WI38 (cell line): ENCODE results near the gene HMCN1.

Experiments
- H3K4me3 ChIP-seq: 2 replicates; pipeline ENCODE4 v1.5.1; 2011; ENCODE audit warnings: low read depth, mild to moderate bottlenecking, control low read depth, low read length
- TF ChIP-seq, protein P1 (sequence below): IDR thresholded peaks from 2 replicates; pipeline ENCODE4 v1.5.1; 2012; ENCODE audit warnings: low read depth, mild to moderate bottlenecking, control low read depth, low read length

Gene HMCN1

GRCh38 chr1:185957441-185958363, 223.5 kb downstream of the HMCN1 start:
- no peak overlapping the region for H3K4me3 ChIP-seq
- TF ChIP-seq, protein P1, sequence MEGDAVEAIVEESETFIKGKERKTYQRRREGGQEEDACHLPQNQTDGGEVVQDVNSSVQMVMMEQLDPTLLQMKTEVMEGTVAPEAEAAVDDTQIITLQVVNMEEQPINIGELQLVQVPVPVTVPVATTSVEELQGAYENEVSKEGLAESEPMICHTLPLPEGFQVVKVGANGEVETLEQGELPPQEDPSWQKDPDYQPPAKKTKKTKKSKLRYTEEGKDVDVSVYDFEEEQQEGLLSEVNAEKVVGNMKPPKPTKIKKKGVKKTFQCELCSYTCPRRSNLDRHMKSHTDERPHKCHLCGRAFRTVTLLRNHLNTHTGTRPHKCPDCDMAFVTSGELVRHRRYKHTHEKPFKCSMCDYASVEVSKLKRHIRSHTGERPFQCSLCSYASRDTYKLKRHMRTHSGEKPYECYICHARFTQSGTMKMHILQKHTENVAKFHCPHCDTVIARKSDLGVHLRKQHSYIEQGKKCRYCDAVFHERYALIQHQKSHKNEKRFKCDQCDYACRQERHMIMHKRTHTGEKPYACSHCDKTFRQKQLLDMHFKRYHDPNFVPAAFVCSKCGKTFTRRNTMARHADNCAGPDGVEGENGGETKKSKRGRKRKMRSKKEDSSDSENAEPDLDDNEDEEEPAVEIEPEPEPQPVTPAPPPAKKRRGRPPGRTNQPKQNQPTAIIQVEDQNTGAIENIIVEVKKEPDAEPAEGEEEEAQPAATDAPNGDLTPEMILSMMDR, result no peak

DNA sequence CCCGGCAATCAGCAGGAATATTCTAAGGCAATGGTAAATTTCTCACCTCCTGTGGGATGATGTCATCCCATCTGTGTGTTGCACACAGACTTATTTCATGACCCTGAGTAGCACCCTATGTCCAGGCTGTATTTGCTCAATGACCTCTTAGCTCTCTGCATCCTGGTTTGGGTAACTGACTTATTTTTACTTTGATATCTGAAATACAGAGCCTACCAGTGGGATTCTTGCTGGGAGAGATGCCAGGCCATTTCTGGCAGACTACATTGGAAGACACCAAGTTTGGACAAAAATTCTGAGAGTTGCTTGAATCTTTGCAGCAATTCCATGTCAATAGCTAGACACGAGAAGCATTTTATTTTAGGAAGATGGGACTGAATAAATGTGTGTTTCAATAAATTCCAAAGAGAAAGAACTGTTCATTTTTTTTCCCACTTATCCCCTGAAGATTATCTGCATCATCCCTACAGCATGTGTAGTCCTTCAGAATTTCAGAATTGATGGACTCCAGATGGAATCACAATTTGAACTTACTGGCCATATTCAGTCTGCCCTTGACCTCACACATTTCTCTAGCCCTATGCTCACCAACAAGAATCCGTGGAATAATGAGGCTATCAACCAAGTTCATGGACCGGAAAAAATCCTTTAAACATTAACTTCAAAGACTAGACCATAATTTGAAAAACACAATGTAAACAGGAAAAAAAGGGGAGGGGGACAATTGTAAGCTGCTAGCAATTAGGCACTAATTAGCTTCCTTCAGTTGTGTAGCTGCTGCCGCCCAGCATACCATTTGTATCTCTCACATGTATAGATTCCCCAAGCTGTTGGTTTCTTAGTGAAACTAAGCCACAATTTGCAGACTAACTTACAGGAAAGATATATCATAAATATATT, 226.5 kb downstream of the HMCN1 start:
- TF ChIP-seq, protein P1, result no peak
- H3K4me3 ChIP-seq, result no peak overlapping the region

DNA sequence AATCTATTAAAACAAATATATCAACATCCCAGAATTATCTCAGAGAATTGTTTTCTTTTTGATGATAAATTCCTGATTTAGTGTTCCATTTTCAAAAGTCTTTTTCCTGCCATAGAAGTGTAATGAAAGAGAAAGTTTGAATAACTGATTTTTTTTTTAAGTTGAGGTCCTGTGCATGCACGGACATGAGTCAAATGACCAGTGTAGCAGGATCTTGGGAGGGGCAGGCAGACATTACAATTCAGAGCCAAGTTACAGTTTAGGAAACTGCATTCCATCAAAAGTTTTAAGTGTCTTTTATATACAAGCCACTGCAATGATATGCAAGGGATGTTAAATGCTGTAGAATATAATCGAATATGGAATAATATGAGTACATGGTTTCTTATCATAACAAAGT, 227.5 kb downstream of the HMCN1 start:
- no peak overlapping the region for H3K4me3 ChIP-seq
- TF ChIP-seq, protein P1, result no peak

GRCh38 chr1:185964946-185965345, 230.8 kb downstream of the HMCN1 start:
- H3K4me3 ChIP-seq, result no peak overlapping the region
- TF ChIP-seq, protein P1, result no peak

GRCh38 chr1:185965870-185966269, 231.7 kb downstream of the HMCN1 start:
- H3K4me3 ChIP-seq, result no peak overlapping the region
- TF ChIP-seq, protein P1, result no peak

- H3K4me3 ChIP-seq, result no peak overlapping the region
- TF ChIP-seq, protein P1, result no peak
Measured at GRCh38 chr1:185966471-185966870, 232.3 kb downstream of the HMCN1 start.
